NT2/D1 (cell line): ENCODE data around the gene KCNQ1OT1.

Source experiments
- SUZ12 ChIP-seq: IDR thresholded peaks from 2 replicates; pipeline ENCODE4 v1.6.1; 2011; ENCODE audit not compliant: insufficient read length, insufficient read depth; ENCODE audit errors: extremely low read depth
- YY1 ChIP-seq: IDR thresholded peaks from 2 replicates; pipeline ENCODE4 v1.6.1; 2011; ENCODE audit not compliant: insufficient read length, insufficient read depth
- ZNF274 ChIP-seq: IDR thresholded peaks from 2 replicates; pipeline ENCODE4 v1.6.1; 2011; ENCODE audit warnings: mild to moderate bottlenecking, low read depth, low read length

GRCh38 chr11:2716376-2717095 lies 16.7 kb upstream of the KCNQ1OT1 start:
- TF ChIP-seq YY1, result no peak
- TF ChIP-seq ZNF274, result no peak
- TF ChIP-seq SUZ12, result no peak
